ENCODE measurements around the gene ITCH.

DNA sequence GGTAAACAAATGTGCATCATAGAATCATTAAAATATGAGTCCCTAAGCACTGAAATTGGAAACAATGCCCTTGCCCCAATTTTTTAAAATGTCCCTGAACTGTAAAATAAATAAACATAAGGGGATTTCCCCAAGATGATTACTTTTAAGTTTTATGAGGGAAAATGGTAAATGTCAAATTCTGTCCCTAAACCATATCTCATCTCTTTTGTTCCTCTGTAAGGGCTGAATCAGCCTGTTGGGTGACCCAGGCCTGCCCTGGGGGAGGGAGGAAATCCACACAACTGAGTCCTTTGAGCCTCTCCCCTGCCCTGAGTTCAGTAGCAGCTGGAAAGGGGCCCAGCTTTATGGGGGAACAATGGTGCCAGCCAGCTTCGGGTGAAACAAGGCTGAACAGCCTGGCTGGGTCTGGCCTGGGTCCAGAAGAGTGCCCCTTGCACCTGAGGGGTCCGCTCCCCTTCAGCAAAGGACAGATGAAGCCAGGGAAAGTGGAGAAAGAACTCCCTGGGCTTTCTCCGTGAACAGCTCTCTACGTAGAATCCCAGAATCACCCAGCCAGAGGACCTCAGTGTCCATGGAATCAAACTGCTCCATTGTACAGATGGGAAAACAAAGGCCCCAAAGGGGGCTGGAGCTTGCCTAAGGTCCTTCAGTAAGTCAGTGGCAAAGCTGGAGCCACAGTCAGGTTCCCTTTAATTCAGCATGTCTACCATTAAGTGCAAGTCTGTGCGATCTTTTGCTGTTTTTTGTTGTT, 28.2 kb upstream of the ITCH start:
- TF ChIP-seq, protein P1, sequence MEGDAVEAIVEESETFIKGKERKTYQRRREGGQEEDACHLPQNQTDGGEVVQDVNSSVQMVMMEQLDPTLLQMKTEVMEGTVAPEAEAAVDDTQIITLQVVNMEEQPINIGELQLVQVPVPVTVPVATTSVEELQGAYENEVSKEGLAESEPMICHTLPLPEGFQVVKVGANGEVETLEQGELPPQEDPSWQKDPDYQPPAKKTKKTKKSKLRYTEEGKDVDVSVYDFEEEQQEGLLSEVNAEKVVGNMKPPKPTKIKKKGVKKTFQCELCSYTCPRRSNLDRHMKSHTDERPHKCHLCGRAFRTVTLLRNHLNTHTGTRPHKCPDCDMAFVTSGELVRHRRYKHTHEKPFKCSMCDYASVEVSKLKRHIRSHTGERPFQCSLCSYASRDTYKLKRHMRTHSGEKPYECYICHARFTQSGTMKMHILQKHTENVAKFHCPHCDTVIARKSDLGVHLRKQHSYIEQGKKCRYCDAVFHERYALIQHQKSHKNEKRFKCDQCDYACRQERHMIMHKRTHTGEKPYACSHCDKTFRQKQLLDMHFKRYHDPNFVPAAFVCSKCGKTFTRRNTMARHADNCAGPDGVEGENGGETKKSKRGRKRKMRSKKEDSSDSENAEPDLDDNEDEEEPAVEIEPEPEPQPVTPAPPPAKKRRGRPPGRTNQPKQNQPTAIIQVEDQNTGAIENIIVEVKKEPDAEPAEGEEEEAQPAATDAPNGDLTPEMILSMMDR (IDR thresholded peaks at IDR 0.05): no peak
- no peak for TF ChIP-seq POLR2A (IDR thresholded peaks at IDR 0.05)

Data from transverse colon (tissue), 3 donors.